Activated T-helper 1 cell treated with anti-CD3 and anti-CD28 coated beads, Interleukin-12 subunit alpha, Interleukin-12 subunit beta, Interleukin-2, Interleukin-4 antibody, amounts not matched to agents 30 ng/mL and 10 ng/mL and 1 ng/mL, durations not matched to agents 14 hours and 24 hours and 36 hours (primary cell): ENCODE measurements around the gene PDE6B. TPM values are rescaled to one million over a fixed set of nuclear protein-coding genes. Genes with fewer than 3 reads are reported as not detected.

Experiments
- DNase-seq: peaks from one replicate; pipeline ENCODE4 v3.0.0; 2021; ENCODE audit warnings: low spot score
- H3K27ac Mint-ChIP-seq: one replicate; pipeline ENCODE4 v1.8.0; 2021; ENCODE audit warnings: mild to moderate bottlenecking, mixed read lengths
- H3K27me3 Mint-ChIP-seq: one replicate; pipeline ENCODE4 v1.8.0; 2022; ENCODE audit warnings: mild to moderate bottlenecking, moderate library complexity, mixed read lengths; ENCODE audit not compliant: insufficient read depth
- H3K36me3 Mint-ChIP-seq: one replicate; pipeline ENCODE4 v1.8.0; 2021; ENCODE audit warnings: low read depth, mixed read lengths
- H3K4me1 Mint-ChIP-seq: one replicate; pipeline ENCODE4 v1.8.0; 2021; ENCODE audit warnings: low read depth, mixed read lengths
- H3K4me3 Mint-ChIP-seq: one replicate; pipeline ENCODE4 v1.8.0; 2021; ENCODE audit warnings: mild to moderate bottlenecking, moderate library complexity, mixed read lengths
- H3K9me3 Mint-ChIP-seq: one replicate; pipeline ENCODE4 v1.8.0; 2021; ENCODE audit warnings: mixed read lengths
- intact Hi-C: fragments of 100-400 bp; cut with micrococcal nuclease; formaldehyde crosslinking; loops from one replicate; pipeline ENCODE4 v1.15.1; 2024
- total RNA-seq: library from RNA; stranded (reverse); gene quantifications from 2 replicates; pipeline ENCODE4 v1.2.3, GENCODE V29; 2022

The PDE6B gene
- total RNA-seq, 1 donor from 2014 or later: 10.1 TPM

GRCh38 chr4:605702-606425, 19.5 kb upstream of the PDE6B start:
- Mint-ChIP-seq H3K9me3 (peaks cover 17% of the 10 kb centered on the region), H3K4me1 (peaks cover 7% of the 10 kb centered on the region), H3K36me3 (no peaks in the 10 kb centered on the region), H3K27me3 (no peaks in the 10 kb centered on the region), H3K4me3 (no peak overlapping the region), H3K27ac (no peak overlapping the region)
- no peak for DNase-seq
- intact Hi-C loops: no loop called here

- Mint-ChIP-seq H3K9me3 (peaks cover 13% of the 10 kb centered on the region), H3K27me3 (no peaks in the 10 kb centered on the region), H3K36me3 (no peaks in the 10 kb centered on the region), H3K4me3 (no peak overlapping the region), H3K27ac (no peak overlapping the region), H3K4me1 (peaks cover 7% of the 10 kb centered on the region)
- no peak for DNase-seq
- intact Hi-C loops: no loop called here
Observed at GRCh38 chr4:608236-608635, 17.1 kb upstream of the PDE6B start.

- no peaks in the 10 kb centered on the region for H3K36me3 Mint-ChIP-seq
- DNase-seq: no peak
Observed at GRCh38 chr4:609400-610050, 15.8 kb upstream of the PDE6B start.

DNA sequence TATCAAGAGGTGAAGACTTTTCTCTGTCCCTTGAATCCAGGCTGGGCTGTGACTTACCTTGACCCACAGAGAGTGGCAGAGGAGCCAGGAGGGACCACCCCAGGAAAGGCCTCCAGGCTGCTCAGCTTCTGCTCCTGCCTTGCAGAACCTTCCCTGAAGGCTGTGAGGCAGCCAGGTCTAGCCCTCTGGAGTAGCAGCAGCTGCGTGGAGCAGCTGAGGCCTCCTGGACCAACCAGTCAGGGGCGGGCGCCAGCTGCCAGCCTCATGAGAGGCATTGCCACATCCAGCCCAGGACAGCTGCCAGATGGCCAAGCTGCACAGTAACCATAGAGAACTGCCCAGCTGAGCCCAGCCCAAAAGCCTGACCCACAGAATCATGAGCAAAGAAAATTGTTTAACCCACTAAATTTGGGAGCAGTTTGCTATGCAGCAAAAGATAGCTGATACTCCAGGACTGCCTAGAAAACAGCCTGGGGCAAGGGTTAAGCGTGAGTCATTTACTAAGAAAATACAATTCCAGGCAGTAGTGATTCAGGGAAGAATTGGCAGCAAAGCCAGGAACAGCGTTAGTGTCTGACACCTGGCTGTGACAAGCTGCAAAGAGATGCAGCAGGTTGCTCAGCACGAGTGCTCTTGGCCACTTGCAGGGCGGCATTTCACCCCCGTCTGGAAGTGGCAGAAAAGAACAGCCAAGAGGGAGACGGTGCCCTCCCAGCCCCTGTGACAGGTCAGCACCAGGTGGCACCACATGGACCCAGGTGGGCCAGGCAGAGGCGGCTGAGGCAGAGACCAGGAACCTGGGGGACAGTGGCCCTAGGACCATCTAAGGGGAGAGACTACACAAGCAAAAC, 14.7 kb upstream of the PDE6B start:
- no peak for DNase-seq

More at GRCh38 chr4:609400-610050, 15.8 kb upstream of the PDE6B start:
- Mint-ChIP-seq H3K27ac (no peak overlapping the region), H3K9me3 (peaks cover 9% of the 10 kb centered on the region), H3K4me1 (no peaks in the 10 kb centered on the region), H3K27me3 (no peaks in the 10 kb centered on the region), H3K4me3 (no peak overlapping the region)
- intact Hi-C loops: no loop called here

DNA sequence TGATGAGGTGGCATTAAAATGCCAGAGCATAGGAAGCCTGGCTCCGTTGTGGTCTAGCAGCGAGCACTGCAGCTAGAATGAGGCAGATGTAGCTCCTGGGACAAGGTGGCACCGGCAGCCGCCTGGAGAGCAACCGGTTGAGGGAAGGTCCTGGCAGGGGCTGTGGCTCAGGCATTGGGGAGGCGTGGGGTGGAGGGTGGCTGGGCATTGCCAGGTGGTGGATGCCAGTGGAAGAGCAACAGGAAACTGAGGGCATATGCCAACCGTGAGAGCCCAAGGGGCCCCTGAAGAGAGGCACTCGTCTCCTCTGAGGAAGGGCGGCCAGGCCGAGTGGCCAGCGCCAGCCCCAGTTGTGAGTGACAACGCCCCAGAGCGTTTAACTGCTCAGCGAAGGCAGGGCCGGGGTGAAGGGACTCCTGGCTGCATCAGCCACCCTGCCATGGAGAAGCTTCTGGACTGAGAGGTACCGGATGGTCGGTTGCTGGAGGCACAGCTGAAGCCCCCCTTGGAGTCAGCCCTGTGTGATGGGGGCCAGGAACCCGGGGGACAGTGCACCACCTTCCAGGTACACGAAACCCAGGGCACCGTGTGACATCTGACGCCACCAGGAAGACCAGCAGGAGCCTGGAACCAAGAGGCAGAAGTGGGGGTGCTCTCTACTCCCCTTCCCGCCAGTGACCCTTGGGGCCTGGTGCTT, 13.2 kb upstream of the PDE6B start:
- intact Hi-C loops: no loop called here
- Mint-ChIP-seq H3K4me3 (no peak overlapping the region), H3K27ac (no peak overlapping the region), H3K4me1 (no peaks in the 10 kb centered on the region), H3K27me3 (no peaks in the 10 kb centered on the region), H3K9me3 (peaks cover 4% of the 10 kb centered on the region), H3K36me3 (no peaks in the 10 kb centered on the region)
- no peak for DNase-seq

More for the DNA sequence above, 14.7 kb upstream of the PDE6B start:
- Mint-ChIP-seq H3K27ac (no peak overlapping the region), H3K9me3 (peaks cover 5% of the 10 kb centered on the region), H3K4me1 (no peaks in the 10 kb centered on the region), H3K4me3 (no peak overlapping the region), H3K36me3 (no peaks in the 10 kb centered on the region), H3K27me3 (no peaks in the 10 kb centered on the region)
- intact Hi-C loops: no loop called here

DNA sequence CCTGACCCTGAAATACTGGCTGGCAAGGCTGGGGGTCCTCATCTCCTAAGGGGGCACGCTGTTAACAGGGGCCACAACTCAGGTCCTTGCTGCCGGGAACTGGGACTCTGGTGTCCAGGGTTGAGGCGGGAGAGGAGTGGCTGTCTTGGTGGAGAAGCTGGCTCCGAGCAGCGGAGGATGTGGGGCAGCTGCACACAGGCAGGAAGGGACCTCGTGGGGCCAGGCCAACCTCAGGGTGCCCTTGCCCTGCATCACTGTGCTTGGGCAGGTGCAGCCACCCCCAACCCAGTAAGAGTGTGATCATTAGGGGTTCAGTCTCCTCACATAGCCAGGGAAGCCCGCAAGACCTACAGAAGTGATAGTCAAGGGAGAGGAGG, 12.6 kb upstream of the PDE6B start:
- intact Hi-C loops: no loop called here
- Mint-ChIP-seq H3K36me3 (no peaks in the 10 kb centered on the region), H3K27ac (no peak overlapping the region), H3K4me1 (no peaks in the 10 kb centered on the region), H3K4me3 (no peak overlapping the region), H3K27me3 (no peaks in the 10 kb centered on the region), H3K9me3 (peaks cover 4% of the 10 kb centered on the region)
- DNase-seq: no peak

DNA sequence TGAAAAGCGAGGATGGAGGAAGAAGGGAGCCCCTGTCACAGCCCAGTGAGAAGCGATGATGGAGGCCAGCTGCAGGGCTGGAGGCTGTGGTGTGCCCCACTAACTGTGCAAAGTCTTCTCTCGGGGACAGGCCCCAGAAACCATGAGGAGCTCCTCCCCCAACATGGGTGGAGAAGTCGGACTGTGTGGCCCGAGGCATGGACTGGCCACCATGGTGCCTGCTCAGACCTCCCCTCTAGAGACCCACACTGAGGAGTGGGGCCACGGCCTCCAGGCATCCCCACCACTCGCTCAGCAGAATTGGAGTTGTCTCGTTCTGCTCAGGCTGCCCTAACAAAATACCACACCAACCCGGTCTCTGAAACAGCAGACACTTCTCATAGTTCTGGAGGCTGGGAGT, 12.2 kb upstream of the PDE6B start:
- Mint-ChIP-seq H3K27ac (no peak overlapping the region), H3K4me3 (no peak overlapping the region), H3K4me1 (no peaks in the 10 kb centered on the region), H3K36me3 (no peaks in the 10 kb centered on the region), H3K27me3 (no peaks in the 10 kb centered on the region), H3K9me3 (peaks cover 4% of the 10 kb centered on the region)
- intact Hi-C loops: no loop called here
- no peak for DNase-seq

- no peak overlapping the region for H3K27ac Mint-ChIP-seq
- no peak overlapping the region for H3K4me3 Mint-ChIP-seq
- H3K36me3 Mint-ChIP-seq: no peaks in the 10 kb centered on the region
- intact Hi-C loops: no loop called here
- no peak for DNase-seq
- no peaks in the 10 kb centered on the region for H3K4me1 Mint-ChIP-seq
- no peaks in the 10 kb centered on the region for H3K9me3 Mint-ChIP-seq
- no peaks in the 10 kb centered on the region for H3K27me3 Mint-ChIP-seq
Observed at GRCh38 chr4:616091-616490, 9.3 kb upstream of the PDE6B start.

- H3K27me3 Mint-ChIP-seq: no peaks in the 10 kb centered on the region
- no peaks in the 10 kb centered on the region for H3K9me3 Mint-ChIP-seq
- H3K4me1 Mint-ChIP-seq: no peaks in the 10 kb centered on the region
- no peak overlapping the region for H3K27ac Mint-ChIP-seq
- no peak overlapping the region for H3K4me3 Mint-ChIP-seq
- intact Hi-C loops: no loop called here
- no peaks in the 10 kb centered on the region for H3K36me3 Mint-ChIP-seq
- DNase-seq: no peak
Observed at GRCh38 chr4:616911-617643, 8.3 kb upstream of the PDE6B start.

DNA sequence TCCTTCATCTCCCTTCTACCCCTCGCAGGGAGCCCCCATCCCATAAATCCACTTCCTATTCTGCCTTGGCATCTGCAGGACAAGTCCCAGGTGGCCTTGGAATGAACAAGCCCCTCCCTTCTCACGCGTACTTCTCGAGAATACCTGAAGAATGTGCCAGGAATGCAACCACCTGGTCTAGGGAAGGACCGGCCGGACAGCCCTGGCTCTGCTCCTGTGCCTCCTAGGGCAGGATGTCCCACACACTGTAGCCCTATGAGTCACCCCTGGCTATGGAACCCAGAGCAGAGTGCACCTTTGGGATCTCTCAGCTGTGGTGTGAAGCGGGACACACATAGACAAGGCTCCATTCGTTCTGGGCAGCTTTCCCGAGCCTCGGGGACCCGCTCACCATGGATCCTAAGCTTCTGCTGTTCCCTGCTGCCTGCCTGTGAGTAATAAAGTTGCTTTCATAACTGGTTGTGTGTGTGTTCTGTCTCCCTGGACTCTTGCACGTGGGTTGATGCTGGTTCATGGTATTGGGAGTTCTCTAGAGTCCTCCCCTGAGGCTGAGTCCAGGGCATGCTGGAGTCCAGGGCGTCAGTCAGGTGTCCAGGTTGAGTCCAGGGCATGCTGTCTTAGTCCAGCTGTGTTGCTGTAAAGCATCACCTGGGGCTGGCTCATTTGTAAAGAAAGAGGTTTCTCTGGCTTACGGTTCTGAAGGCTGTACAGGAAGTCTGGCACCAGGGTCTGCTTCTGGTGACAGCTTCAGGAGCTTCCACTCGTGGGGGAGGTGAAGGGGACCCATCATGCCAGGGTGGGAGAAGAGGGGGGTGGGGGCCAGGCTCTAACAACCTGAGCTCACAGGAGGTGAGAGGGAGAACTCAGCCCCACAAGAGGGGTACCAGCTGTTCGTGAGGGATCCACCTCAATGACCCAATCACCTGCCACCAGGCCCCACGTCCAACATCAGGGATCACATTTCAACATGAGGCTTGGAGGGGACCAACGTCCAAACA, 7.4 kb upstream of the PDE6B start:
- intact Hi-C loops: no loop called here
- no peaks in the 10 kb centered on the region for H3K4me1 Mint-ChIP-seq
- no peak for DNase-seq
- no peak overlapping the region for H3K27ac Mint-ChIP-seq
- no peaks in the 10 kb centered on the region for H3K36me3 Mint-ChIP-seq
- no peaks in the 10 kb centered on the region for H3K27me3 Mint-ChIP-seq
- H3K9me3 Mint-ChIP-seq: no peaks in the 10 kb centered on the region
- H3K4me3 Mint-ChIP-seq: no peak overlapping the region

DNA sequence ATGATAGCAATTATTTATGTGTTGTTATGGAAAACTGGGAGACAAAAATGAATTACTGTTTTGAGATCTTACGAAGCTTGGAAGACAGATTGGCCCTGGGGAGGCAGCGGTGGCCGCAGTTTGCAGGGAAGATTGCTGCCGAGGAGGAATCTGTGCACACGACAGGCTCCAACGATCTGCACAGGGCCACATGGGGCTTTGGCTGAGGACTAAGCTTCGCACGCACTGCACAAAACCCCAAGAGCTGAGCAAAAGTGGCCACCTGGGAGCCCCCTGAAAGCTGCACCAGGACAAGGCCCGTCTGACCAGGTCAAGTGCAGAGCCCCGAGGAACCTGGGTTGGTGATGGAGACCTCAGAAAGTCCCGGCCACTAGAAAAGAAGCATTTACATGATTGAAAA, 5.2 kb upstream of the PDE6B start:
- no peaks in the 10 kb centered on the region for H3K36me3 Mint-ChIP-seq
- no peaks in the 10 kb centered on the region for H3K27me3 Mint-ChIP-seq
- intact Hi-C loops: no loop called here
- no peaks in the 10 kb centered on the region for H3K4me1 Mint-ChIP-seq
- no peak overlapping the region for H3K27ac Mint-ChIP-seq
- no peaks in the 10 kb centered on the region for H3K9me3 Mint-ChIP-seq
- DNase-seq: no peak
- no peak overlapping the region for H3K4me3 Mint-ChIP-seq
